Ascending aorta (tissue), 2 donors: Measurements from ENCODE around the gene SDHB. TPM values are rescaled to one million over a fixed set of nuclear protein-coding genes. Genes with fewer than 3 reads are reported as not detected.

ENCODE experiments used
- DNase-seq, 2 donors: peaks; one replicate each; pipeline ENCODE4 v3.0.0-alpha.2; 2019; ENCODE audit warnings: low spot score in 2 of 2
- H3K27ac ChIP-seq, 2 donors: fragments of 200-600 bp; sonication (generic); one replicate each; pipeline ENCODE4 v1.5.1; 2016 to 2017; ENCODE audit warnings: mild to moderate bottlenecking in 1 of 2
- H3K27me3 ChIP-seq: fragments of 200-600 bp; sonication (generic); one replicate; pipeline ENCODE4 v1.5.1; 2017
- H3K36me3 ChIP-seq, 2 donors: fragments of 200-600 bp; sonication (generic); one replicate each; pipeline ENCODE4 v1.5.1; 2016
- H3K4me1 ChIP-seq, 2 donors: fragments of 200-600 bp; sonication (generic); one replicate each; pipeline ENCODE4 v1.5.1; 2016 to 2017; ENCODE audit warnings: mild to moderate bottlenecking in 1 of 2
- H3K4me3 ChIP-seq, 2 donors: fragments of 200-600 bp; sonication (generic); one replicate each; pipeline ENCODE4 v1.5.1; 2016 to 2017; ENCODE audit warnings: mild to moderate bottlenecking in 1 of 2
- H3K9me3 ChIP-seq, 2 donors: fragments of 200-600 bp; sonication (generic); one replicate each; pipeline ENCODE4 v1.5.1; 2016
- CTCF ChIP-seq, 3 experiments: fragments of 200-600 bp in 2 of 3; fragments of 450-650 bp in 1 of 3; sonication (generic) in 2 of 3; IDR thresholded peaks; one replicate each; pipeline ENCODE4 v1.5.1; 2016 to 2019; ENCODE audit warnings: antibody characterized with exemption in 3 of 3, mild to moderate bottlenecking in 1 of 3, moderate library complexity in 1 of 3
- intact Hi-C: fragments of 100-400 bp; cut with DNase I; formaldehyde crosslinking; loops from one replicate; pipeline ENCODE4 v1.15.1; 2023
- total RNA-seq: library from RNA; depleted of rRNA; stranded (reverse); fragments of >200 nt; gene quantifications from one replicate; pipeline ENCODE4 v1.1.0, GENCODE V29; 2016

Gene SDHB
- total RNA-seq, 1 donor from 2014 or later, result 112 TPM

GRCh38 chr1:17052038-17052437 is 1.8 kb downstream of the SDHB start:
- TF ChIP-seq CTCF (IDR thresholded peaks at IDR 0.05), result no peak
- Histone ChIP-seq H3K4me3 (no peak overlapping the region), H3K36me3 (peaks cover 0 to 18% of the 10 kb centered on the region in 2 donors), H3K9me3 (no peaks in the 10 kb centered on the region), H3K4me1 (peaks cover 4 to 17% of the 10 kb centered on the region in 2 donors), H3K27me3 (no peaks in the 10 kb centered on the region), H3K27ac (no peak overlapping the region)
- intact Hi-C loops, result loop anchor here (2.0 to 10.0 kb wide), 3 partner anchors 39 to 583 kb away; no protein-coding TSS in a partner anchor
- no peak for DNase-seq

GRCh38 chr1:17047924-17048323 is 5.9 kb downstream of the SDHB start:
- H3K4me3 ChIP-seq, result no peak overlapping the region
- DNase-seq, result no peak
- TF ChIP-seq CTCF (IDR thresholded peaks at IDR 0.05), result no peak
- intact Hi-C loops, result no loop called here
- H3K36me3 ChIP-seq, result peaks cover 16 to 37% of the 10 kb centered on the region in 2 donors
- H3K9me3 ChIP-seq, result no peaks in the 10 kb centered on the region
- H3K27ac ChIP-seq, result no peak overlapping the region
- H3K4me1 ChIP-seq, result peaks cover 4 to 18% of the 10 kb centered on the region in 2 donors
- no peaks in the 10 kb centered on the region for H3K27me3 ChIP-seq

- peaks cover 0 to 8% of the 10 kb centered on the region in 2 donors for H3K4me1 ChIP-seq
- no peak for DNase-seq
- peaks cover 27 to 52% of the 10 kb centered on the region in 2 donors for H3K36me3 ChIP-seq
- H3K9me3 ChIP-seq, result no peaks in the 10 kb centered on the region
- no peaks in the 10 kb centered on the region for H3K27me3 ChIP-seq
- peak overlapping the region in 1 of 2 donors; percentile 5 for H3K27ac ChIP-seq
- H3K4me3 ChIP-seq, result no peak overlapping the region
- intact Hi-C loops, result loop anchor here (1.0 kb wide), 2 partner anchors 83 to 95 kb away; no protein-coding TSS in a partner anchor
- no peak for TF ChIP-seq CTCF (IDR thresholded peaks at IDR 0.05)
These were observed 7.5 kb downstream of the SDHB start for GRCh38 chr1:17046334-17046657.

- peaks cover 0 to 5% of the 10 kb centered on the region in 2 donors for H3K4me1 ChIP-seq
- H3K27ac ChIP-seq, result peak overlapping the region in 1 of 2 donors; percentile 5
- peak overlapping the region; percentile 6 to 40 for H3K4me3 ChIP-seq
- no peak for DNase-seq
- TF ChIP-seq CTCF (IDR thresholded peaks at IDR 0.05), result peak; percentile 71 to 82 (median 81)
- intact Hi-C loops, result loop anchor here (1.0 kb wide), 2 partner anchors 82 to 94 kb away; no protein-coding TSS in a partner anchor
- no peaks in the 10 kb centered on the region for H3K27me3 ChIP-seq
- no peaks in the 10 kb centered on the region for H3K9me3 ChIP-seq
- peaks cover 32 to 52% of the 10 kb centered on the region in 2 donors for H3K36me3 ChIP-seq
These were observed 8.0 kb downstream of the SDHB start for GRCh38 chr1:17045634-17046333.

- Histone ChIP-seq H3K27me3 (no peaks in the 10 kb centered on the region), H3K4me3 (no peak overlapping the region), H3K36me3 (peaks cover 38 to 52% of the 10 kb centered on the region in 2 donors), H3K27ac (no peak overlapping the region), H3K4me1 (peaks cover 0 to 5% of the 10 kb centered on the region in 2 donors), H3K9me3 (no peaks in the 10 kb centered on the region)
- no peak for TF ChIP-seq CTCF (IDR thresholded peaks at IDR 0.05)
- DNase-seq, result no peak
- intact Hi-C loops, result no loop called here
These were observed 8.7 kb downstream of the SDHB start for GRCh38 chr1:17045150-17045549.
